ENCODE measurements around the gene SEMA6D.
A peak's percentile ranks its signal among the peaks of the same experiment; 100 is the strongest.

SEMA6D gene

GRCh38 chr15:47753591-47753990 is 36.3 kb downstream of the SEMA6D start:
- no peak overlapping the region for H3K4me3 ChIP-seq (ENCODE audit: low read depth, low read length)
- no peak for DNase-seq (ENCODE audit: low read depth)
- in situ Hi-C loops (cut with HindIII; ENCODE audit: low sequenced_read_pairs), result no loop called here
- no peak for TF ChIP-seq CTCF (IDR thresholded peaks at IDR 0.05; ENCODE audit: low read depth, low read length, missing control alignments)

- no peak for DNase-seq (ENCODE audit: low read depth)
- in situ Hi-C loops (cut with HindIII; ENCODE audit: low sequenced_read_pairs), result no loop called here
- H3K4me3 ChIP-seq (ENCODE audit: low read depth, low read length), result no peak overlapping the region
- TF ChIP-seq CTCF (IDR thresholded peaks at IDR 0.05; ENCODE audit: low read depth, low read length, missing control alignments), result no peak
Measured at GRCh38 chr15:47754312-47754711, 37.0 kb downstream of the SEMA6D start.

GRCh38 chr15:47755941-47756340 is 38.6 kb downstream of the SEMA6D start:
- no peak overlapping the region for H3K4me3 ChIP-seq (ENCODE audit: low read depth, low read length)
- TF ChIP-seq CTCF (IDR thresholded peaks at IDR 0.05; ENCODE audit: low read depth, low read length, missing control alignments), result no peak
- no peak for DNase-seq (ENCODE audit: low read depth)
- in situ Hi-C loops (cut with HindIII; ENCODE audit: low sequenced_read_pairs), result no loop called here

- in situ Hi-C loops (cut with HindIII; ENCODE audit: low sequenced_read_pairs), result no loop called here
- DNase-seq (ENCODE audit: low read depth), result peak; percentile 20
- no peak for TF ChIP-seq CTCF (IDR thresholded peaks at IDR 0.05; ENCODE audit: low read depth, low read length, missing control alignments)
- no peak overlapping the region for H3K4me3 ChIP-seq (ENCODE audit: low read depth, low read length)
Measured at GRCh38 chr15:47756872-47757271, 39.6 kb downstream of the SEMA6D start.

GRCh38 chr15:47757331-47757730 is 40.0 kb downstream of the SEMA6D start:
- TF ChIP-seq CTCF (IDR thresholded peaks at IDR 0.05; ENCODE audit: low read depth, low read length, missing control alignments), result no peak
- no peak overlapping the region for H3K4me3 ChIP-seq (ENCODE audit: low read depth, low read length)
- DNase-seq (ENCODE audit: low read depth), result no peak
- in situ Hi-C loops (cut with HindIII; ENCODE audit: low sequenced_read_pairs), result no loop called here

- DNase-seq (ENCODE audit: low read depth), result no peak
- in situ Hi-C loops (cut with HindIII; ENCODE audit: low sequenced_read_pairs), result no loop called here
- H3K4me3 ChIP-seq (ENCODE audit: low read depth, low read length), result no peak overlapping the region
- TF ChIP-seq CTCF (IDR thresholded peaks at IDR 0.05; ENCODE audit: low read depth, low read length, missing control alignments), result no peak
Measured at GRCh38 chr15:47762621-47763020, 45.3 kb downstream of the SEMA6D start.

- no peak for DNase-seq (ENCODE audit: low read depth)
Measured at GRCh38 chr15:47764666-47765065, 47.4 kb downstream of the SEMA6D start.

More at GRCh38 chr15:47764666-47765065, 47.4 kb downstream of the SEMA6D start:
- in situ Hi-C loops (cut with HindIII; ENCODE audit: low sequenced_read_pairs), result no loop called here
- no peak for TF ChIP-seq CTCF (IDR thresholded peaks at IDR 0.05; ENCODE audit: low read depth, low read length, missing control alignments)
- H3K4me3 ChIP-seq (ENCODE audit: low read depth, low read length), result no peak overlapping the region

Data from astrocyte of the cerebellum (primary cell).